Skeletal muscle cell (primary cell): ENCODE data around the gene NIFK.
A peak's percentile ranks its signal among the peaks of the same experiment; 100 is the strongest.

Experiments
- DNase-seq: peaks from one replicate; pipeline ENCODE4 v3.0.0-alpha.2; 2010; ENCODE audit warnings: low read depth
- H3K4me3 ChIP-seq: 2 replicates; pipeline ENCODE4 v1.5.1; 2011; ENCODE audit warnings: low read depth, mild to moderate bottlenecking, control low read depth, low read length, moderate library complexity

NIFK gene

DNA sequence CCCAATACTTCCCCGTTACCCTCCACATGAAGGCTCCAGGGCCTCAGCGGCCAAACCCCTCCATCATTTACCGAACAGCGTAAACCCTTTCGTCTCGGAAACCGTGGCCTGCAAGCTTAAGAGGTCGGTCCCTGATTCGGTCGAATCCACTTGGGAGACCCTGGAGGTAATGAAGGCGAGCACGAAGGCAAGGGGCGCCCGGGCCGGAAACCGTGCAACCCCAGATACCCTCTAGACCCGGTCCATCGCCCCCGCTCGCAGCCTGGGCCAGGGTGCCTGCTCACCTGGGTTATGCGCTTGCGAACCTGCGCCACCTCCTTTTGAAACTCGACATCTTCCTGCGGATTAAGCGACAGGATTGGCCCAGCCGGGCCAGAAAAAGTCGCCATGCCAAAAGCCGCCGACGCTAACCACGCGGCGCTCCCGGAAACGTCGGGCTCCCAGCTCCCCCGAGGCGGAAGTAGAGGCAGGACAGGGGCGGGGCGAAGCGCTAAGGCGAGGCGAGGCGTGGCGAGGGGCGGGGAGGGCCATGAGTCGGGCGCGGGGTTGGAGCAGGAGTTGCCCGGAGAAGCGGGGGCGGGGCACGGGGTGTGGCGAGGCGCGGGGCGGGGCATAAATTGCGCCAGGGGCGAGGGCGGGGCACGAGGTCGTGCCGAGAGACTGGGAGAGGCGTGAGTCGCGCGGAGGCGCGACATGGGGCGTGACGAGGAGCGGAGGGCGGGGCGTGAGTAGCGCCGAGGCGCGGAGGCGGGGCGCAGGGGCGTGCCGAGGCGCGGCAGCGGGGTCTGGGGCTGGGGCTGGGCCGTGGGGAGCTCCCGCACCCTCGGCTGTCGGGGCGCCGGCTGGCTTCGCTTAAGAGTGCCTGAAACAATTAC is at the start of gene NIFK:
Gene NIFK (minus strand): TSS at position 414 of the 875 bp plus-strand sequence. CDS start 25 bp downstream, at position 389.
- peak; percentile 91 for DNase-seq
- peak within 1 kb of the TSS; percentile 100 for H3K4me3 ChIP-seq

GRCh38 chr2:121783180-121783579 is 46.5 kb upstream of the NIFK start:
- no peak overlapping the region for H3K4me3 ChIP-seq
- no peak for DNase-seq

- no peak overlapping the region for H3K4me3 ChIP-seq
- DNase-seq: no peak
Measured at GRCh38 chr2:121778741-121779487, 42.2 kb upstream of the NIFK start.

GRCh38 chr2:121777699-121778058 is 41.0 kb upstream of the NIFK start:
- H3K4me3 ChIP-seq: no peak overlapping the region
- DNase-seq: peak; percentile 26

DNA sequence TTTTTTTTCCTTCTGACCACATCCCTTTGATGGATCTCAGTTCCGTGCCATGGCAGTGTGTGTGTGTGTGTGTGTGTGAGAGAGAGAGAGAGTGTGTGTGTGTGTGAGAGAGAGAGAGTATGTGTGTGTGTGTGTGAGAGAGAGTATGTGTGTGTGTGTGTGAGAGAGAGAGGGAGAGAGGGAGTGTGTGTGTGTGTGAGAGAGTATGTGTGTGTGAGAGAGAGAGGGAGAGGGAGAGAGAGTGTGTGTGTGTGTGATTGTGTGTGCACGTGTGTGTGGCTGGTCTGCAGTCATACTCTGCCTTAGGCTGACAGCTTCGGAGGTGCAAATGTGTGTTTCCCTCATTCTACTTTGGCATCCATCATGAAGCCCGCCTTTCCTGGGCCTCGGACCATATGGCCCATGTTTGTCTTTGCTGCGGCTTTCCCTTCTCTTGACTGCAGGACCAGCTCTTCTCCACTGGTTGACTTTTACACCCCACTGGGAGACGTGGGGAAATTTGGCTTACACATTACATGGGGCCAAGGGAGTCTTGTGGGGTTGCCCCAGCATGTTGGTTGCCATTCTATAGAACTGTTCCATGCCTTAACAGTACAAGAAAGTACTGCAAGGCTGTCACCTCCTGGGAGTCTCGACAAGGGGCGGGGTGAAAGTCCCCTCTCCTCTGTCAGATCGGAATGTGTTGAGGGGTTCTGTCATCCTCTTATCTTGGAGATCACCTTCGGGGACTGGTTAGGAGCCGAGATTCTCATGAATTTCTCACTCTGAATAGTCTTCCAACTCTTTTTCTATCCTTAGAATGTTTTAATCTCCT is 40.4 kb upstream of the NIFK start:
- no peak for DNase-seq
- H3K4me3 ChIP-seq: no peak overlapping the region

DNA sequence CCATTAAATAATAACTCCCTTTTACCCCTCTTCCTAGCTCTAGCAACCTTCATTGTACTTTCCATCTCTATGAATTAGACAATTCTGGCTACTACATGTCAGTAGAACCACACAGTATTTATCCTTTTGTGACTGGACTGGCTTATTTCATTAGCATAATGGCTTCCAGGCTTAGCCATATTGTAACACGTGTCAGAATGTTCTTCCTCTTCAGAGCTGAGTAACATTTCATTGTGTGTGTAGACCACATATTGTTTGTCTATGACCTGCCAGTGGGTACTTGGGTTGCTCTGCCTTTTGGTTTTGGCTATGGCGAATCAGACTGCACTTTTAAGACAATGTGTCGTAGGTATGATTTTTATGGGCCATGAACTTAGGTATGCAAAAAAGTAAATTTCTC is 39.7 kb upstream of the NIFK start:
- no peak overlapping the region for H3K4me3 ChIP-seq
- DNase-seq: no peak

DNA sequence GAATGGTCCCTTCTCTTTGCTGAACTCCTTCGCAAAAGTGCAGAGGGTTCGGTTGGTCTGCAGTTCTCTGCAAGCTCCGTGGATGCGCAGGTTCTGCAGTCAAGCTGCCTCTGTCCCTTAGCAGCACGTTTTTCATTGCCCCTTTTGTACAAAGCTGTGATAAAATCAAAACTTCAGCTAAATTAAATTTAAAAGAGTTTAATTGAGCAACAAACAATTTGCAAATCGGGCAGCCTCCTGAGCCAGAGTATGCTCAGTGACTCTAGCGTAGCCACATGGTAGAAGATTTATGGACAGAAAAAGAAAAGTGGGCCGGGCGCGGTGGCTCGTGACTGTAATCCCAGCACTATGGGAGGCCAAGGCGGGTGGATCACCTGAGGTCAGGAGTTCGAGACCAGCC is 37.6 kb upstream of the NIFK start:
- DNase-seq: no peak

GRCh38 chr2:121771976-121772742 is 35.5 kb upstream of the NIFK start:
- no peak for DNase-seq
- H3K4me3 ChIP-seq: no peak overlapping the region

More for the DNA sequence above, 37.6 kb upstream of the NIFK start:
- no peak overlapping the region for H3K4me3 ChIP-seq

GRCh38 chr2:121768143-121768755 is 31.6 kb upstream of the NIFK start:
- H3K4me3 ChIP-seq: no peak overlapping the region
- DNase-seq: no peak

DNA sequence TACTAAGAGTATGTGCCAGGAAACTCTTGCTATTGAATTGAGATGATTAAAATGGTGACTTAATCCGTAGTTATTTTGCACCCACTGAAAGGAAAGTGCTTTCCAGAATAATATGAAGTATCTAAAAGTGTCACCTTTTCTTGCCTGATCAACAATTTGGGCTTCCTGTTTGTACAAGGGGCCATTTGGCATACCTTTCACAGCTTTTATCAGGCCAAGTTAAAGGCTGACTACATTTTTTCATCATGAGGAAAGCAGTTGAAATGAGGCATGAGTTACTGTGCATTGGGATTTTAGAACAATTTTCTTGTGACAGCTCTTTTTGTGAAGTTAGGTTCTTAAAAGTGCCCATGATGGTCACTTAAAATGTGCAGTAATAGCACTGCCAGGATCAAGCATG is 29.9 kb upstream of the NIFK start:
- DNase-seq: no peak
- no peak overlapping the region for H3K4me3 ChIP-seq

DNA sequence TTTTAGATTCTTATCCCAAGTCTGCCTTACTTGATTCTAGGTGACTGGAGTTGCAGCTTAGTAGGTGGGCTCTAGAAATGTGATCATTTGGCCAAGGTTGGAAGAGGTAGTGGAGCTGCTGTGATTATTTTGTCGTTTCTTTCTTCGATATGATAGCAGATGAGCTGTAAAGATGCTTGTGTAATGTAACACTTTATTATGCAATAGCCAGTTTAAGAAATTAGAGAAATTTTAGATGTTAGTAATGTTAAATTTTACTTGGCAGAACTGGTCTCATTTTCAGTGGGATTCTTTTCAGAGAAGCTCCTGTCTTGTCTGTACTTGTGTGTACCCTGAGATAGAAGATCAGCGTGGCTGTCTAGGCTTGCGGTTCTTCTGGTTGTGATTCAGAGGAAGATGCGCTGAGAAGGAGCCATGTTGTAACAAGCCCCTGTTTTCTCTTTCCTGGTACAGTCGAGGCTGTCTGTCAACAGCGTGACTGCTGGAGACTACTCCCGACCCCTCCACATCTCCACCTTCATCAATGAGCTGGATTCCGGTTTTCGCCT is 28.1 kb upstream of the NIFK start:
- H3K4me3 ChIP-seq: no peak overlapping the region
- no peak for DNase-seq

DNA sequence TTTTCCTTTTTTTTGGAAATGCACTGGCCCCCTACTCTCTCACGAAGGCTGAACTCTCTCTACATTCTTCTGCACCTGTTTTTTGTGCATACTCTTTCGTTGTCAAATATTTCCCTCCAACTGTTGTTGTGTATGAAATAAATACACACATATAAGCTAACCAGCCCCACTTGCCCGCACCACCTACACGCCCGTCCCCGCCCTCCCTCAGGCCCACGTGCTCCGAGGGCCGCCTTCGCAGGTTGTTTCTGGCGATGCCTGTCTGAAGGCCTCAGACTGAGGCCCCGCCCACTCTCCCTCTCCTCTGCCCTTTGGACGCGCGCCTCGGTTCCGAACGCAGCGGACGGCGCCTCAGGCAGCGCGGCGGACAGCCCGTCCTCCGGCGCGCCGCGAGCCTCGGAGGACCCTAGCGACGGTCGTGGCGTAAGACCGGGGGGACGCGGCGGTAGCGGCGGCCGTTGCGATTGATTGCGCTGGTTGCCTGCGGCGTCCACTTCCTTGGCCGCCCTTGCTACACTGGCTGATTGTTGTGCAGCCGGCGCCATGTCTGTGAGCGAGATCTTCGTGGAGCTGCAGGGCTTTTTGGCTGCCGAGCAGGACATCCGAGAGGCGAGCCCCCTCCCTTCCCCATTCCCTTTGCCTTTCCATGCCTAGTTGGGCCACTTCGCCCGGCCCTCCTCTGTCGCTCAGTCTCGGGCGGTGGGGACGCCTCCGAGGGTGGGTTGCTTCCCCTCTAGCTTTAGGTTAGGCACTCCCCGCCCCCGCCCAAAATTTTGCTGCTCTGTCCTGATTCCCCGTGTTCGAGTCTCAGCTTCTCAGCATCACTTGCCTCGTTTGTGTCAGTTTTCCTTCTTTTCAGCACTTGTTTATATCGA is 18.8 kb upstream of the NIFK start, which contains the start of gene TSN:
Gene TSN (plus strand): TSS at position 415 of the 875 bp plus-strand sequence. CDS start 129 bp downstream, at position 544.
- peak; percentile 88 for DNase-seq
- peak within 1 kb of the TSS; percentile 100 for H3K4me3 ChIP-seq

GRCh38 chr2:121754851-121755236 is 18.2 kb upstream of the NIFK start:
- H3K4me3 ChIP-seq: peak overlapping the region; percentile 100
- no peak for DNase-seq

DNA sequence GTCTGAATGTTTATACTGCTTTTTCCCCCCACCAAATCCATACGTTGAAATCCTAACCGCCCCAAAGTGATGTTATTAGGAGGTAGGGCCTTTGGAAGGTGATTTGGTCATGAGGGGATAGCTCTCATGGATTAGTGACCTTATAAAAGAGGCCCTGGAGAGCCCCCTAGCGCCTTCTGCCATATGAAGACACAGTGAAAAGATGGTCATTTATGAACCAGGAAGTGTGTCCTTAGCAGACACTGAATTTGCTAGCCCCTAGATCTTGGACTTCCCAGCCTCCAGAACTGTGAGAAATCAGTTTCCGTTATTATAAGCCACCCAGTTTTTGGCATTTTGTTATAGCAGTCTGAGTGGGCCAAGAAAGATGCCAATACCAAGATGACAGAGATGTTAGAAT is 11.5 kb upstream of the NIFK start:
- H3K4me3 ChIP-seq: no peak overlapping the region
- DNase-seq: no peak

DNA sequence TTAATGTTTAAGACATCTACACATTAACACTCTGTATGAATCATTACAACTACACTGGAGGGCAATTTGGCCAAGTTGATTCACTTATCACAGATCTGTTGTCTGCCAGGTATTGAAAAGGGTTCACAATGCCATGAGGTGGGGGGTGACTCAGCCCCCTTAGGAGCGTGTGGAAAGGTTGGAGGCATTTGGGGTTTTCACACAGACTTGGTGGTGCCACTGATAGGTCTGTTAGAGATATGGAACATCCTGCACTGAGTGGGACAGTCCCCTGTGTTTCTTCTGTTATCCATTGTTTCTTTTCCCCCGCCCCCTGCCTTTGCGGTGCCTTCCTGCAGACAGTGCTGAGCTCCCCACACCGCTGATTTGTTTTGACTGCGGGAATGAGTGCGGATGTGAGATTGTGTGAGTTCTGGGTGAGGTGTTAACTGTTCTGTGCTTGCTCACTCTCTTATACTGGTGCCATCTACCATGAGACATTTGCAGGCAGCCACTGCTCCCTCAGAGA is 9.4 kb upstream of the NIFK start:
- no peak overlapping the region for H3K4me3 ChIP-seq
- DNase-seq: no peak

DNA sequence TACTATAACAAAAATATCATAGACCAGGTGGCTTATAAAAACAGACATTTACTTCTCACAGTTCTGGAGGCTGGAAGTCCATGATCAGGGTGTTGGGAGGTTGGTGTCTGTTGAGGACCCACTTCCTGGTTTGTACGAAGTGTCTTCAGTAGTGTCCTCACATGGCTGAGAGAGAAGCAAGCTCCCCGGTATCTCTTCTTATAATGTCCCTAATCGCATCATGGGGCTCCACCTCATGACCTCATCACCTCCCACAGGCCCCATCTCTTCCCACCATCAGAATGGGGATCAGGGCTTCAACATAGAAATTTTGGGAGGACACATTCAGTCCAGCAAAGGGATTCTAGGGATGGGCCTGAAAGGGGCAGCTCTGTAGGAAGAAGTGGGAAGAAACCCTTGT is 4.8 kb upstream of the NIFK start:
- H3K4me3 ChIP-seq: no peak overlapping the region
- no peak for DNase-seq

GRCh38 chr2:121740973-121741372 is 4.3 kb upstream of the NIFK start:
- no peak for DNase-seq
- H3K4me3 ChIP-seq: no peak overlapping the region
